Measurements from ENCODE around the gene GALNT9. TPM values are rescaled to one million over a fixed set of nuclear protein-coding genes. Genes with fewer than 3 reads are reported as not detected.

GALNT9 gene
- total RNA-seq, 1 donor from 2014 or later = 1.6 TPM

GRCh38 chr12:132200800-132201199, 128.6 kb downstream of the GALNT9 start:
- no peaks in the 10 kb centered on the region for H3K9me3 Mint-ChIP-seq
- H3K4me3 Mint-ChIP-seq = no peak overlapping the region
- DNase-seq (ENCODE audit: extremely low spot score, unreplicated experiment) = no peak
- TF ChIP-seq CTCF (conservative IDR thresholded peaks at IDR 0.05) = no peak
- H3K4me1 Mint-ChIP-seq (ENCODE audit: unreplicated experiment) = peaks cover 4% of the 10 kb centered on the region
- peaks cover 29% of the 10 kb centered on the region for H3K27me3 Mint-ChIP-seq
- no peaks in the 10 kb centered on the region for H3K36me3 Mint-ChIP-seq
- H3K27ac Mint-ChIP-seq = no peak overlapping the region

DNA sequence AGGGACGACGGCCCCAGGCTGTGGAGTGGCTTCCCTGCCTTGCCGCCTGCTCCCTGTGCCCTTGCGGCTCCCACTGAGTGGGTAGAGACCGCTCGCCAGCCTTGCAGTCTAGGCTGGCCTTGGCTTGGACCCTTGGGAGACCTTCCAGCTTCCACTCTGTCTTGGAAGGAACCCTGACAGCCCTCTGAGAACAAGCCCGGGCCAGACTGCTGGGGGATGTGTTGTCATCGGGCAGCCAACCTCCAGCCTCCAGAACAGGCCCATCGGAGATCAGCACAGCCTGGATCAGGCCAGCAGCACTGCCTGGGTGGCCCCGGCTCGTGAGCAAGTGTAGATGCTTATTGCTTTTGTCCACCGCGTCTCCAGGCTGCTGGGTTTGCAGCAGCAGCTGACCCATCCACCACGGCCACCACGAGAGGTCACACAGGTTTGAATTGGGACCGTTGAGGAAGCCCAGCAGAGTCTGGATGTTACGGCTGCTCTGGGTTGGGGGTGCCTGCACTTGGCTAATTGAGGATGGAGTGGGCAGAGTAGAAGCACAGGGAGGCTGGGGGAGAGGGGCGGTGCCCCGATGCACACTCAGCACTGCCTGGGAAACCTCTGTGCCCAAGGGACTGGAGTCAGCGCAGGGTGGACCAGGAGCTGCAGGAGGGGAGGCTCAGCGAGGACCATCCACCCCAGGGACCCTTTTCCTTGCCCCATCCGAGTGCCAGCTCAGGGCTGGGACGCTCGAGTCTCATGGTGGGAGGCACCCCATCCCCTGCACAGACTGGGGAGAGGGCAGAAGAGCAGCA, 129.7 kb downstream of the GALNT9 start:
- Mint-ChIP-seq H3K4me1 (ENCODE audit: unreplicated experiment) (peaks cover 4% of the 10 kb centered on the region), H3K27me3 (peaks cover 25% of the 10 kb centered on the region), H3K36me3 (no peaks in the 10 kb centered on the region), H3K27ac (no peak overlapping the region), H3K9me3 (no peaks in the 10 kb centered on the region), H3K4me3 (no peak overlapping the region)
- TF ChIP-seq CTCF (conservative IDR thresholded peaks at IDR 0.05) = no peak
- DNase-seq (ENCODE audit: extremely low spot score, unreplicated experiment) = no peak

DNA sequence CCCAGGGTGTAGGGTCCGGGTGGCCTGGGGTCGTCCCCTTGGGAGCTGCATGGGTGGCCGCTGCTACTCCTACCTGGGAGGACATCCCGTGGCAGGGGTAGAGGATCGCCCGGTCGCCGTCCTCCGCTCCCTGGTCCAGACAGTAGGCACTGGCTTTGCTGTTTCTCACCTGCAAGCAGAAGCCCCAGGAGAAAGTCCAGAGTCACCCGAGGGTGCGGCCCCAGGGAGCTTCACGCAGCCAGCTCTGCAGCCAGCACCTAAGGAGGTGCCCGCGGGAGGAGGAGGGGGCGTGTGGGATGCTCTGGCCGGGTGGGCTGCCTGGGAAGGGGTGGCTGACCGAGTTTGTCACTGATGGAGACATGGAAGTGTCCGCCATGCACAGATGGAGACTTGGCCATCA, 130.3 kb downstream of the GALNT9 start:
- Mint-ChIP-seq H3K4me1 (ENCODE audit: unreplicated experiment) (peaks cover under 1% of the 10 kb centered on the region), H3K4me3 (no peak overlapping the region), H3K36me3 (no peaks in the 10 kb centered on the region), H3K9me3 (no peaks in the 10 kb centered on the region), H3K27ac (no peak overlapping the region), H3K27me3 (peaks cover 22% of the 10 kb centered on the region)
- TF ChIP-seq CTCF (conservative IDR thresholded peaks at IDR 0.05) = no peak
- DNase-seq (ENCODE audit: extremely low spot score, unreplicated experiment) = no peak

GRCh38 chr12:132197581-132198354, 131.6 kb downstream of the GALNT9 start:
- H3K4me1 Mint-ChIP-seq (ENCODE audit: unreplicated experiment) = no peaks in the 10 kb centered on the region
- H3K4me3 Mint-ChIP-seq = no peak overlapping the region
- no peaks in the 10 kb centered on the region for H3K36me3 Mint-ChIP-seq
- TF ChIP-seq CTCF (conservative IDR thresholded peaks at IDR 0.05) = no peak
- peaks cover 4% of the 10 kb centered on the region for H3K9me3 Mint-ChIP-seq
- H3K27ac Mint-ChIP-seq = no peak overlapping the region
- DNase-seq (ENCODE audit: extremely low spot score, unreplicated experiment) = no peak
- peaks cover 30% of the 10 kb centered on the region for H3K27me3 Mint-ChIP-seq

- no peak overlapping the region for H3K27ac Mint-ChIP-seq
- no peak for DNase-seq (ENCODE audit: extremely low spot score, unreplicated experiment)
- no peaks in the 10 kb centered on the region for H3K36me3 Mint-ChIP-seq
- peaks cover 4% of the 10 kb centered on the region for H3K9me3 Mint-ChIP-seq
- H3K4me3 Mint-ChIP-seq = no peak overlapping the region
- no peak for TF ChIP-seq CTCF (conservative IDR thresholded peaks at IDR 0.05)
- peaks cover 29% of the 10 kb centered on the region for H3K27me3 Mint-ChIP-seq
- H3K4me1 Mint-ChIP-seq (ENCODE audit: unreplicated experiment) = no peaks in the 10 kb centered on the region
These were observed 132.5 kb downstream of the GALNT9 start for GRCh38 chr12:132196873-132197390.
